Measurements from ENCODE around the gene CAND2.
"Not testable (repeated sequence)": the region's sequence is repeated elsewhere in the genome, so short reads cannot be mapped to it uniquely, and the experiment has no call there.

The CAND2 gene

DNA sequence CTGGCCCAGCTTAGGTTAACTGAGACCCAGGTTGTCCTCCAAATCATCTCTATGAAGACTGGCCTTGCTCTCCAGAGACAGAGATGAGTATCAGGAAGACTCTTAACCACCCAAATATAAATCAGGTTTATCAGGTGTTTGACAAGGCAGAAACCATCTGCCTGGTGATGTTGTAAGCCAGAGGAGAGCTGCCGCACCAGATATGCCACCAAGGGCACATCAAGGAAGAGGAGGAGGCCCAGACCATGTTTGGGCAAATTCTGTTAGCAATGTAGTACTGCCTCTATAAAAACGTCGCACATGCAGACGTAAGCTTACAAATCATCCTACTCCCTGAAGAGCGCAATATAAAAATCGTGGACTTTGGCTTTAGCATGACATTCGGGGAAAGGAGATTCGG lies 65.9 kb downstream of the CAND2 start:
- no peak for DNase-seq

DNA sequence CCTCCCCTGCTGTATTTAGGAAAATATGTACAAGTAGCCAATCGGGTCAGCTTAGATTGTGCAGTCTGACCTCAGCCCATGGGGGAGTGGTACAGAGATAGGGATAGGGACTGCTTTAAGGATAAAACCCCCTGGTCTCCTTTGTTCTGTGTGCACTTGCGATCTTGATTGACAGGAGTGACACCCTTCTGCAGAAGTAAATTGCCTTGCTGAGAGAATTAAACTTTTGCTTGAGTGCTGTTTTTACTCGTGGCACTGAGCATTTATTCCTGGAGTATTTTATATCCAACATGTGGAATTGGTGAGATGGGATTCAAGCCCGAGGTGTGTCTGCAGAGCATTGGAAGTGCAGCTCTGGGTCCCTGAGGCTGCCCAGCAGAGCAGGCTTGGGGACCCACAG lies 68.8 kb downstream of the CAND2 start:
- DNase-seq, result no peak

DNA sequence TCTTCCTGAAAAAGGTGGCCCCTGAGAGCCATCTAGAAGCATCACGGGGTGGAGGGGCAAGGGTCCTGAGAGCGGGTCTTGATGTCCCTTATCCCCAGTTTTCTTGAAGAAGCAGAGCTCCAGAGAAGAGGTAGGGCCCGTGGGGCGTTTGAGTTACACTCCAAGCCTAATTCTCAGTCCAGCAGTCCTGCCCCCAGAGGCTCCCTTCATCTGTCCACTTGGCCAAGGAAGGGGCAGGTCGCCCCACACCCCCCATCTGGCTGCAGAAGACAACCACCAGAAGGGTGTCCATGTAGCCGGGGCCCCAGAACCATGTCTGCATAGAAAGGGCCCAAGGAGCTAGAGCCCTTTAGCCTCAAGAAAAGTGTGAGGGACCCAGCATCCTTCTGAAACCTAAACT lies 70.4 kb downstream of the CAND2 start:
- DNase-seq, result no peak

GRCh38 chr3:12868039-12869034 lies 71.9 kb downstream of the CAND2 start:
- DNase-seq, result peak; percentile 84

GRCh38 chr3:12869035-12869621 lies 72.6 kb downstream of the CAND2 start:
- no peak for DNase-seq

- DNase-seq, result no peak
These were observed 74.5 kb downstream of the CAND2 start for GRCh38 chr3:12870942-12871341.

DNA sequence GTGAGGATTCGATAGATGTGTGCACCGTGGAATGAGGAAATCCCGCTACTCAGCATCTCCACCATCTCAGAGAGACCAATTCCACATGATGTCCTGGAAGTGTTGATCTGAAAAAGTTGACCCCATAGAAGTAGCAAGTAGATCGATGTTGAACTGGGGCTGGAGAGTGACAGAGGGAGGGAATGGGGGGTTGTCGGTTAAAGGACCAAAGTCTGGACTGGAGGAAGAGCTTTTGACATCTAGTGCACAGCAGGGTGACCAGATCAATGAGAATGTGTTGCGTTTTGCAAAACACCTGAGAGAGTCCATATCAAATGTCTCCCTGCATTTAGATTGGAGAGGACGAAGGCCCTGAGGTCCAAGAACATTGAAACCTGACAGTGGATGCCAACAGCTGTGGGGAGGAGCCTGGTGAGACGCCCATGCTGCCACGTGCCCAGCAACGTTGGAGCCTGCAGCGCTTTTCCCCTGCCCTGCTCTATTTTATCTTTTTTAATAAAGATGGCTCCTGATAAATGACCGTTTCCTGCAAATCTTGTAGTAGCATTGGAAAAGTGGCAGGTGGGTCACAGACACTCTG lies 75.0 kb downstream of the CAND2 start:
- no peak for DNase-seq

- no peak for DNase-seq
These were observed 79.7 kb downstream of the CAND2 start for GRCh38 chr3:12875857-12876836.

DNA sequence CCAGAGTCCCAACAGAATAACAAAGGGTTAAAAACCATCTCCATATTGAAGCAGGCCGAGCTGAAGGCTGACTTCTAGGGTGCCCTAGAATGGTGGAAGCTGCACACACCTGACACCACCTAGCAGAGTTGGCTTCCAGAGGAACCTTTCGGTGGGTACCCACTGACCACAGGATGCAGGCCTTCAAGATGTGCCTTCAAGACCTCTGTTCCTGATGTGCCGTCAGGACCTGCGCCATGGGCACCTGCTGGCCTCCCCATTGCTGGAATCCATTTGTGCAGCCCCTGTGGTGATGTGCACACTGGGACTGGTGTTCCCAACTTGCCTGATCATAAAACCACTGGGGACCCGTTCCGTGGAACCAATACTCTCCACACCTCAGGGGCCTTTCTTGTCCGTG lies 80.6 kb downstream of the CAND2 start:
- no peak for DNase-seq

- DNase-seq, result no peak
These were observed 81.7 kb downstream of the CAND2 start for GRCh38 chr3:12878141-12878574.

GRCh38 chr3:12878758-12879157 lies 82.3 kb downstream of the CAND2 start:
- DNase-seq, result not testable (repeated sequence)

DNA sequence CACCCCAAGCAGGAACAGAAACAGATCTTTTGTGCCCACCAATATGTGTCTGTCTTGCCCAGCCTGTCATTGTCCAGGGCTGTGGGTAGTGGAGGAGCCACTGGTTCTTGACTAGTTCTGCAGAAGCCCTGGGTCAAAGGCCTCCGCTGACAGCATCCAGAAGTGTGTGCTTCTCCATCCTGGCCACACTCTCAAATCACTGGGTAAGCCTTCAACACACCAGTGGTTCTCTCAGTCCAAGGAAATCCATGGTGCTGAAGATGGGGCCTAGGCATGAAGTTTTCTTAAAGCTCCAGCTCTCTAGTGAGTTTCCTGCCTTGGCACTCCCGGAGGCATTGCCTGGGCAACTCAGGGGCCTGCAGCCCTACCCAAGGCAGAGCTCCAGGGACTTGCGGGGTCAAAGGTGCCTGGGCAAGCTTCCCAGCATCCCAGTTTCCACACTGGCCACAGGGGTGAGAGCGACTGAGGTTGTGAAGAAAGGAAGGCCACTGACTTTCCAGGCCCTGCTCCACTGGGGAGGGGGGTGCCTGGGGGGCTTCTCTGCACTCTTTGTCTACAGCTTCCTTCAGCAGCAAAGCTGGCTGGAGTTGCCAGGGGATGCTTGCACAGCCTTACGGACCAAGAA lies 82.8 kb downstream of the CAND2 start:
- no peak for DNase-seq

GRCh38 chr3:12881858-12882257 lies 85.4 kb downstream of the CAND2 start:
- DNase-seq, result not testable (repeated sequence)

DNA sequence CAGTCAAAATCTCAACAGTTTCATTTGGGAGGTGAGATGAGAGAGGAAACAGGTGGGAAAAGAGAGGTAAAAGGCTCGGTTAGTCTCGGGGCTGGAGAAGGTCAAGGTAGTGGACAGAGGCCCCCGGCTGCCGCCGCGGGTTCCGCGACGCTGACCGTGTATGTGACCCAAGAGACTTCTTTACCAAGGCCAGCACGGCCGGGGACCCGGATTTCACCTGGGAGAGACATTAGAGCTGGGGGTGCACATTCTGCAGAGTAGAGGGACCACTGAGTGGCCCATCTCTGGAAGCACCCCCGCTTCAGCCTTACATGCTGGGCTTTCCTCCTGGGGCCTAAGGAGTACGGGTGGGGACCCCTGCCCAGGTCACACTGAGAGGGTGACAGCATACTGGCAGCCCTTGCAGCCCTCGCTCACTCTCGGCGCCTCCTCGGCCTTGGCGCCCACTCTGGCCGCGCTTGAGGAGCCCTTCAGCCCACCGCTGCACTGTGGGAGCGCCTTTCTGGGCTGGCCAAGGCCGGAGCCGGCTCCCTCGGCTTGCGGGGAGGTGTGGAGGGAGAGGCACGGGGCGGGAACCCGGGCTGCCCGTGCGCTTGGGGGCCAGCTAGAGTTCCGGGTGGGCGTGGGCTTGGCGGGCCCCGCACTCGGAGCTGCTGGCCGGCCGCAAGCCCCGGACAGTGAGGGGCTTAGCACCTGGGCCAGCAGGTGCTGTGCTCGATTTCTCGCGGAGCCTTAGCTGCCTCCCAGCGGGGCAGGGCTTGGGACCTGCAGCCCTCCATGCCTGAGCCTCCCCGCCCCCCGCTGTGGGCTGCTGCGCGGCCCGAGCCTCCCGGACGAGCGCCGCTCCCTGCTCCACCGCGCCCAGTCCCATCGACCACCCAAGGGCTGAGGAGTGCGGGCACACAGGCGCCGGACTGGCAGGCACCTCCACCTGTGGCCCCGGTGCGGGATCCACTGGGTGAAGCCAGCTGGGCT lies 86.1 kb downstream of the CAND2 start:
- DNase-seq, result no peak

GRCh38 chr3:12884186-12884680 lies 87.8 kb downstream of the CAND2 start:
- peak; percentile 38 for DNase-seq
